Vagina (tissue), 2 donors: Measurements from ENCODE around the gene PEX5L.

ENCODE experiments used
- POLR2A ChIP-seq, 2 donors: fragments of 450-650 bp; IDR thresholded peaks; one replicate each; pipeline ENCODE4 v1.6.1; 2017; ENCODE audit warnings: antibody characterized with exemption in 2 of 2, mild to moderate bottlenecking in 2 of 2, moderate library complexity in 2 of 2
- TF ChIP-seq, protein P1 (sequence below), 3 experiments: fragments of 450-650 bp in 2 of 3; fragments of 200-600 bp in 1 of 3; sonication (generic) in 1 of 3; IDR thresholded peaks; one replicate each; pipeline ENCODE4 v1.5.1; 2017 to 2019; ENCODE audit warnings: antibody characterized with exemption in 3 of 3, mild to moderate bottlenecking in 2 of 3, moderate library complexity in 2 of 3

DNA sequence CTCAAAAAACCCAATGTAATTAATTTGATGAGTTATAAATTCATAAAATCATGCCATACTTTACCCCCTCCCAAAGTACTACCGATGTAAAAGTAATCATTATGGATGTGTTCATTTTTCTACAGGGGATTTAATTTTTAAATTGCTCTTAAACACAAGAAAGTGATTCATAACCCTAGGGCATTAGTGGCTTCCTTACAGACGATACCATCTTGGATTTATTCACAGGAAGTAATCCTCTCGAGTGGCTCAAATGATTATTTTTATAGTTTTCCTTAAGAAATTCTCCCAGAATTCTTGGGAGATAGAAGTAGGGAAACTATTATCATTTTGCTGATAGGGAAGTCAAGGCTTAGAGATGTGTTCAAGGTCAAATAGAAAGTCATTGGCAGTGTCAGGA is 80.9 kb downstream of the PEX5L start:
- no peak for TF ChIP-seq POLR2A (IDR thresholded peaks at IDR 0.05)
- TF ChIP-seq, protein P1, sequence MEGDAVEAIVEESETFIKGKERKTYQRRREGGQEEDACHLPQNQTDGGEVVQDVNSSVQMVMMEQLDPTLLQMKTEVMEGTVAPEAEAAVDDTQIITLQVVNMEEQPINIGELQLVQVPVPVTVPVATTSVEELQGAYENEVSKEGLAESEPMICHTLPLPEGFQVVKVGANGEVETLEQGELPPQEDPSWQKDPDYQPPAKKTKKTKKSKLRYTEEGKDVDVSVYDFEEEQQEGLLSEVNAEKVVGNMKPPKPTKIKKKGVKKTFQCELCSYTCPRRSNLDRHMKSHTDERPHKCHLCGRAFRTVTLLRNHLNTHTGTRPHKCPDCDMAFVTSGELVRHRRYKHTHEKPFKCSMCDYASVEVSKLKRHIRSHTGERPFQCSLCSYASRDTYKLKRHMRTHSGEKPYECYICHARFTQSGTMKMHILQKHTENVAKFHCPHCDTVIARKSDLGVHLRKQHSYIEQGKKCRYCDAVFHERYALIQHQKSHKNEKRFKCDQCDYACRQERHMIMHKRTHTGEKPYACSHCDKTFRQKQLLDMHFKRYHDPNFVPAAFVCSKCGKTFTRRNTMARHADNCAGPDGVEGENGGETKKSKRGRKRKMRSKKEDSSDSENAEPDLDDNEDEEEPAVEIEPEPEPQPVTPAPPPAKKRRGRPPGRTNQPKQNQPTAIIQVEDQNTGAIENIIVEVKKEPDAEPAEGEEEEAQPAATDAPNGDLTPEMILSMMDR (IDR thresholded peaks at IDR 0.05) = no peak
